ENCODE results near the gene RRN3.
"Not testable (repeated sequence)": the region's sequence is repeated elsewhere in the genome, so short reads cannot be mapped to it uniquely, and the experiment has no call there.

The RRN3 gene

DNA sequence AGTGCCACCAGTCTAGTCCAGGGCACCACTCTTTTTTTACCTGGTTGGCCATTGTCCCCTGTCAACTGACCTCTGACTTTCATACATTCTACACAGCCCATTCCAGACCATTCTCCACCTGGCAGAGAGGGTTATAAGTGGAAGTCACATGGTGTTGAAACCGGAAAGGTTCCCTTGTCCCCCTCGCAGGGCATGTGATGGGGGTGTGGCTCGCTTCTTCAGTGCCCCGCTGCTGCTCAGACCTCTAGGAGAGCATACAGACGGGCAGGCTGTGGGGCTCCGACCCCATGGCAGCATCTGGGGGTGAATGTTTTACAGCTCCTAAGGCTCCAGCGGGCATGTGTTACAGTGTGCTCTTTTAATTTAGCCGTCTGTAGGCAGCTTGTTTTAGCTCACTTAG lies 67.0 kb downstream of the RRN3 start:
- not testable (repeated sequence) for DNase-seq

DNA sequence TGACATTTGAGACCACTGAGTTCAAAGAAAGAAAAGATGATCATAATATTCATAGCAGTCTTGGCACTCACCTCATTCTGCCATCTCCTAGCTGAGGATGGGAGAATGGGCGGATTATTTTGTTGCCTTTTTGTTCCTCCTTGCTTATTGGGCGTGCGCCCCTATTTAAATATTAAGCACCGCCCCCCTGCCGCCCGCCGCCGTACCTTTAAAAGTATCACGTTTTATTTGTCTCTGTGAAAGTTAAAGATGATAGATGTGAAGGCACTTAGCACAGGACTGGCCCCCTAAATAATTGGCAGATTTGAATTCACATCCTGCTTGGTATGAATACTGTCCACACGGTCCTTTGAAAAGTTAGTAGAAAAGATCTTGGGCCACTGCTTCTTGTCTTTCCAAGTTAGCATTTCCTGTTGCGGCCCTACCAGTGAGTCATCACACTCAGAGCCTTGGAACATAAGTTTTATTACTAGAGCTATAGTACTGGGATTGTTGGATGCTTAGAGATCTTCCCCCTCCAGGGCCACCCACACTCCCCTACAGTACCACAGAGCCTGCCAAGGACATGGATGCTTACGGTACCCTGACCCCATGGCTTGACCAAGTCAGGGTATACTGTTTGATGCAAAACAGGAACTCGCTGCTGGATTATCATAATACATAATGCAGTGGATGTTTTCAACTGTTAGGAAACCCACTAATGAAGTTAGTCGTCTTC lies 68.7 kb downstream of the RRN3 start:
- not testable (repeated sequence) for DNase-seq

DNA sequence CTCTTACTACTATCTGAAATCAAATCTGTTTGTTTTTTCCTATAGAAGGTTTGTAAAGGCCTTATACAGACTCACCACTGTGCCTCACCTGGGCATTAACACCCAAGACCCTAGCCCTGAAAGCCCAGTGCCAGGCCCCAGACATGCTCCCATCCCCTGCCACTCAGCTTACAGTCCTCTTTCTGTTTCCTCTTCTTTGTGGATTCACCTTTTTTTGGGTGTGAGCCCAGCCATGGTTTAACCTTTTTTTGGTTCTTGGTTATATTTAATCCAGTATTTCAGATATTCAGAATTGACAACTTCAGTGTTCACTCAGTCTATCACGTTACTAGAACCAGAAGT lies 69.2 kb downstream of the RRN3 start:
- not testable (repeated sequence) for DNase-seq

DNA sequence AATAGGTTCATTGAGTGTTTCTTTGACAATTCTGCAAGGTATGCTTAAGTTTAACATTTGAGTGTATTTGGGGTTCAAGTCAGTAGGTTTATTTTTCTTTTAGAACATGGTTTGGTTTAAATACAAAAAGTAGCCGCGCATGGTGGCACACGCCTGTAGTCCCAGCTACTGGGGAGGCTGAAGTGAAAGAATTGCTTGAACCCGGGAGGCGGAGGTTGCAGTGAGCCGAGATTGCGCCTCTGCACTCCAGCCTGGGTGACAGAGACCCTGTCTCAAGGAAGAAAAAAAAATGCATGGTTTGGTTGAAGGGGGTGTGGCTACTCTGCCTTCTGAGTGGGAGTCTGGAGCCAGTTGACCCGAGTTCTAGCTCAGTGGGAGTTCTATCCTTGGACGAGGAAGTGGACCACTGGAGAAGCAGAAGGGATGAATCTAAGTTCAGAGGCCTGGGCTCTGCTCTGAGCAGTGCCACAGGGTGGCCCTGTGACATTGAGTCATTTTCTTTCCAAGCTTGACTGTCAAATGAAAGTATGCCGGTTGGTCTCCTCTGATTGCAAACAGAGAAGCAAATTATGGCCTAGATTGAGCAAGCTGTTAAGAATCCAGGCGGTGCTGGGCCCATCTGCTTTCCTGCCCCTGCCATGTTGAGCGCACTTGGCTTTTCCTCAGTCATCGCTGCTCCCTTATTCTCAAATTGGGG lies 70.5 kb downstream of the RRN3 start:
- not testable (repeated sequence) for DNase-seq

DNA sequence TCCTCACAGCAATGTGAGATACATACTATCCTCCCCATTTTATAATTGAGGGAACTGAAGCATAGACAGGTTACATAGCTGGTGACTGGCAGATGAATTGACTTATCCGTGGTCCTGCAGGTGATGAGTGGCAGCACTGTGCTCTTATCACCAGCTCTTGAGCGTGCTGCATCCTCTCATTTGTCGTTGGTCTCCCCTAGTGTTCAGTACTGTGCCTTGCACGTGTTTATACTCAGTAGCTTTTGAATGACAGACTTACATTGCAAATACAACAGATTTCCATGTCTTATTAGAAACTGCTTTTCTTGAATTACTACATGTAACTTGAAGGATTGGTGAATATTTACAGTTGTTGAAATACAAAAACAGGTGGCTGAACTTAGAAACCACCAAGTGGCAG lies 71.9 kb downstream of the RRN3 start:
- DNase-seq, result peak; percentile 63

DNA sequence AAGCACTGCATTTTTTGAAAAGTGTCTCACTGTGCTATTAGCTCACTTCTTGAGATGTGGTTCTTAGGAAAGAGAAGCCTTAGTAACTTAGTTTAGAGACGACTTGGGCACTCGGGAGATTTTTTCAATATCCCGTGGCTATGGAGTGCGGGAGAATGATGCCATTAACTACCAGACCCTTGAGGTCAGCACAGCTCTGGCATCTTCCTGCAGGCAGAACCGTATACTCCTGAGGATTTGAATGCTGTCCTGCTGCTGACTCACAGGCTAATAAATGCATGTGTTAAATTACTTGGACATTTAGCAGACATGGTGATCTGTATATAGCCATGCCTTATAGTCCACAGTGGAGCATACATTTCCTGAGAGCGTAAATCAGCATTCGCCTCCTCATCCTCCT lies 72.6 kb downstream of the RRN3 start:
- not testable (repeated sequence) for DNase-seq

DNA sequence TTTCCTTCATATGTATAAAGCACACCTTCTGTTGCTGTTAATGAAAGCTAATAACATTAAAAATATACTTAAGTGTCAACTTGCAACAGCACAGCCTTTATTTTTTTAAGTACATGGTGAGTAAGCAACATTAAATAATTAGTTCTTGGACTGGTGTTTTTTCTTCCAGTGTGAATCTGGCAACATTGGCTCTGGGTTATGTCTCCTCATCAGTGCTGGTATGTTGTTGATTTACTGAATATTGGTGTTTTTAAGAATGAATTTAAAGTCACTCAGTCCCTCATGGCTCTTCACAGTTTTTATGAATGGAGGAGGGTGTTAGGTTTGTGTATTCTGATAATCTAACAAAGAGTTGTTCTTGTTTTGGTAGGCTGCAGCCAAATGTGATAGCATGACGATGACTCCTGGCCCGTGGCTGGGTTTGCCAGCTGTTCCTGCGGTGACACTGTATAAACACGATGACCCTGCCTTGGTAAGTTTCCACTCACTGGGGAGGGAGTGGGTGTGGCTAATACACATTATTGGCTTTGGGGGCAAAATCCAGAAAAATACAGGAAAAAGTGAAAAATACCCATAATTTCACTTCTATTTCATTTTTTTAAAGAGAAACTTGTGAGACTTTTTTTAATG lies 77.0 kb downstream of the RRN3 start:
- DNase-seq, result not testable (repeated sequence)

DNA sequence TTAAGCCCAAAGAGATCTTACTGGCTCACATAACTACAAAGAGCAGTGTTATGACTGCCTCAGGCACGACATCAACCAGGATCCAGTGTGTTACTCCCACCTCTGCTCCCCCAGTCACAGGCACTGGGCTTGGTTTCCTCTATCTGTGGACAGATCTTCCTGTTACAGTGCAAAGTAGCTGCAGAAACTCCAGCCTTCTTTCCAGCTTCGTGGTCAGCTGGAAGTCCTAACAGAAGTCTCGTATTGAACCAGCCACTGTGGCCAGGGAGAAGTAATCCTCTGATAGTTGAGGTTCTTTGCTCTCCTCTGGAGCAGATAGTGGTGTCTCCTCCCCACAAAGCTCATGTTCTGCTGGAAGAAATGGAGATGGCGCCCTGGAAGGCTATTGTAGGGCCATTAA lies 77.7 kb downstream of the RRN3 start:
- not testable (repeated sequence) for DNase-seq

DNA sequence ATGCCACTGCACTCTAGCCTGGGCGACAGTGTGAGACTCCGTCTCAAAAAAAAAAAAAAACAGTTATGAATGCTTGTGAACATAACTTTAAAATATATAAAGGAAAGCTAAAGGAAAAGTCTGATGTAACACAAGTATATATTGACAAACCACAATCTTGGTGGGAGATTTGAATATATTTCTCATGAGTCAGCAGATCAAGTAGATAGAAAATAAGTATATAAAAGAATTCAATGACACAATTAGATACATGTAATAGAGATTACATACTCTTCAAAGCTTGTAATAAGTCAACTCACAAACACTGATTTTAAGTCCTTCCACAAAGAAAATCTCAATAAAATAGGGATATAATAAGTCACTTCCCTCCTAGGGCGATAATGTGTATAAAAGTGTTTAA lies 78.4 kb downstream of the RRN3 start:
- not testable (repeated sequence) for DNase-seq

DNA sequence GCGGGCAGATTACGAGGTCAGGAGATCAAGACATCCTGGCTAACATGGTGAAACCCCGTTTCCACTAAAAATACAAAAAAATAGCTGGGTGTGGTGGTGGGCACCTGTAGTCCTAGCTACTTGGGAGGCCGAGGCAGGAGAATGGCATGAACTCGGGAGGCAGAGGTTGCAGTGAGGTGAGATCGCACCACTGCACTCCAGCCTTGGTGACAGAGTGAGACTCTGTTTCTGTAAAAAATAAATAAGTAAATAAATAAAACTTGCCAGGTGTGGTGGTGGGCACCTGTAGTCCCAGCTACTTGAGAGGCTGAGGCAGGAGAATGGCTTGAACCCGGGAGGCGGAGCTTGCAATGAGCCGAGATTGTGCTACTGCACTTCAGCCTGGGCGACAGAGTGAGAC lies 81.1 kb downstream of the RRN3 start:
- not testable (repeated sequence) for DNase-seq

Measured in CD4-positive, alpha-beta T cell treated with Interleukin-6 for 4 hours (primary cell).